Adrenal gland (tissue), 5 donors: Measurements from ENCODE around the gene DPYD.

Experiments used
- POLR2A ChIP-seq, 2 donors: fragments of 450-650 bp; IDR thresholded peaks; one replicate each; pipeline ENCODE4 v1.6.1; 2017; ENCODE audit warnings: antibody characterized with exemption in 2 of 2, mild to moderate bottlenecking in 2 of 2, moderate library complexity in 1 of 2
- TF ChIP-seq, protein P1 (sequence below), 6 experiments: fragments of 450-650 bp in 4 of 6; fragments of 200-600 bp in 2 of 6; sonication (generic) in 1 of 6; IDR thresholded peaks; 1 replicate in 5 of 6; 2 replicates in 1 of 6; pipeline versions ENCODE4 v1.5.1 to v1.8.0; 2016 to 2021; ENCODE audit warnings: antibody characterized with exemption in 6 of 6, mild to moderate bottlenecking in 2 of 6, moderate library complexity in 1 of 6
- donor health status: DM: no; HTN: no; CAD: no.

DNA sequence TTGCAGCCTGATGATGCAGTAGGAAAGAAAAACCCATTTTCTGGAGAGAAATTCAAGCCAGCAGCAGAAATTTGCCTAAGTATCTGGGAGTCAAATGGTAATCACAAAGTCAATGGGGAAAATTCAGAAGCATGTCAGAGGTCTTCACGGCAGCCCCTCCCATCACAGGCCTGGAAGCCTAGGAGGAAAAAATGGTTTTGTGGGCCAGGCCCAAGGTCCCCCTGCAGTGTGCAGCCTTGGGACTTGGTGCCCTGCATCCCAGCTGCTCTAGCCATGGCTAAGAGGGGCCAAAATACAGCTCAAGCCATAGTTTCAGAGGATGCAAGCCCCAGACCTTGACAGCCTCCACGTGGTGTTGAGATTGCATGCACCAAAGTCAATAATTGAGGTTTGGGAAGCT is 864.4 kb downstream of the DPYD start:
- no peak for TF ChIP-seq POLR2A (IDR thresholded peaks at IDR 0.05)
- TF ChIP-seq, protein P1, sequence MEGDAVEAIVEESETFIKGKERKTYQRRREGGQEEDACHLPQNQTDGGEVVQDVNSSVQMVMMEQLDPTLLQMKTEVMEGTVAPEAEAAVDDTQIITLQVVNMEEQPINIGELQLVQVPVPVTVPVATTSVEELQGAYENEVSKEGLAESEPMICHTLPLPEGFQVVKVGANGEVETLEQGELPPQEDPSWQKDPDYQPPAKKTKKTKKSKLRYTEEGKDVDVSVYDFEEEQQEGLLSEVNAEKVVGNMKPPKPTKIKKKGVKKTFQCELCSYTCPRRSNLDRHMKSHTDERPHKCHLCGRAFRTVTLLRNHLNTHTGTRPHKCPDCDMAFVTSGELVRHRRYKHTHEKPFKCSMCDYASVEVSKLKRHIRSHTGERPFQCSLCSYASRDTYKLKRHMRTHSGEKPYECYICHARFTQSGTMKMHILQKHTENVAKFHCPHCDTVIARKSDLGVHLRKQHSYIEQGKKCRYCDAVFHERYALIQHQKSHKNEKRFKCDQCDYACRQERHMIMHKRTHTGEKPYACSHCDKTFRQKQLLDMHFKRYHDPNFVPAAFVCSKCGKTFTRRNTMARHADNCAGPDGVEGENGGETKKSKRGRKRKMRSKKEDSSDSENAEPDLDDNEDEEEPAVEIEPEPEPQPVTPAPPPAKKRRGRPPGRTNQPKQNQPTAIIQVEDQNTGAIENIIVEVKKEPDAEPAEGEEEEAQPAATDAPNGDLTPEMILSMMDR (IDR thresholded peaks at IDR 0.05) = no peak
